GM19455 (cell line): ENCODE data around the gene FAXC.
"Not testable (repeated sequence)": the region's sequence is repeated elsewhere in the genome, so short reads cannot be mapped to it uniquely, and the experiment has no call there.

Source experiments
- ATAC-seq: cut with Tn5 transposase; IDR thresholded peaks from one replicate; pipeline ENCODE4 v1.9.1; 2021; ENCODE audit not compliant: unreplicated experiment

Gene FAXC

DNA sequence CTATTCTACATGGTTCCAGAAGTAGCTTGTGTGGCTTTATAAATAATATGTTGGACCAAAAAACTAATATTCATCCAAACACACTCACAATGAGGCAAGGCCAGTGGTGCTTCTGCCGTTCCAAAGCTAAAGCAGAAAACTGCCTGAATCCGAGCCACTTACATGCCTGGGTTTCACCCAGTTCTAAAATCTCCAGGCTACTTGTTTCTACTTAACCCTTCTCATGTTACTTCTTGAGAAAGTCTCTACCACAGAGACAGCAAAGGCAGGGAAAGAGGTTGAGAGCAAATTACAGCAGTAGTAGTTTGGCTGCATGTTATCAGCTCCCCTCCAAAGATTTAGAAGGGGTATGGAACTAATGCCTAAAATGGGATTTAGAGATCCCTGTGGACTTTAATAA lies 62.0 kb downstream of the FAXC start:
- no peak for ATAC-seq

GRCh38 chr6:99285881-99286280 lies 63.6 kb downstream of the FAXC start:
- no peak for ATAC-seq

DNA sequence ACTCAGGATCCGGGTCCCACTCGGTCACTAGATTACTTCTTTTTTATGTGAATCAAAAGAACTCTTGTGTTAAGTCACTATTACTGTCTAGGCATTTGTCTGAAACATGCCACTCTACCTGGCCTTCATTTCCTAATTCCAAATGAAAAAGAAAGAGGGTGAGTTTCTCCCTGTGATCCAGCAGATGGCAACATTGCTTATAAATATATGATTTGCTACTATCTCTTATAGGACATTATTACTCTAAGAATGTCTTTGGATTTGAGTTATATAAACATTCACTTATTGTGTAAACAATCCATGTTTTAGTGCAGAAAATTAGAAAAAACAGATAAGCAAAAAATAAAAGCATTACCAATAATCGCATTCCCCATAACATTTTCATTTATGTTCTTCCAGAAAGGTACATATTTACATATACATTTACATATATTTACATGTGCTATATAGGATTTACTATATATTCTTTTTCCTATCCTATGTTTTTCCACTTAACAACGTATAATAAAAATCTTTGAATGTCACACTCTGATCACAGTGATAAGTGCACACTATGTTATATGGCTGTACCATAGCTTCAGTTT lies 66.9 kb downstream of the FAXC start:
- no peak for ATAC-seq

DNA sequence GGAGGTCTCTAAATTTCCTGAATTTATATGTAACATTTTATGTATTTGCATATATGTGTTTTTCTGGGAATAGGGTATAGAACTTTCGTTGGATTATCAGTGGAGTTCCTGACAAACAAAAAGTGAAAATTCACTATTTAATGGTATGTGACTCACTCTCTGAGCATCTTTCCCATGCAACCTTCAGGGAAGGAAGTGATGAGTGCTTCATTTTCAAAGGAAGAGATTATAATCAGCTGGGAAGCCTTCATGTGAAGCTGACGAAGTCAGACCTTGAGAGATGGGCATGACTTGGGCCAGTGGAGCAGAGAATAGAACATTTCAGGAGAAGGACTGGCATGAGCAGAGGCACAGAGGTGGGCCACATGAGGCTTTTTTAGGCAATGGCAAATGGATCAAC lies 72.7 kb downstream of the FAXC start:
- no peak for ATAC-seq

DNA sequence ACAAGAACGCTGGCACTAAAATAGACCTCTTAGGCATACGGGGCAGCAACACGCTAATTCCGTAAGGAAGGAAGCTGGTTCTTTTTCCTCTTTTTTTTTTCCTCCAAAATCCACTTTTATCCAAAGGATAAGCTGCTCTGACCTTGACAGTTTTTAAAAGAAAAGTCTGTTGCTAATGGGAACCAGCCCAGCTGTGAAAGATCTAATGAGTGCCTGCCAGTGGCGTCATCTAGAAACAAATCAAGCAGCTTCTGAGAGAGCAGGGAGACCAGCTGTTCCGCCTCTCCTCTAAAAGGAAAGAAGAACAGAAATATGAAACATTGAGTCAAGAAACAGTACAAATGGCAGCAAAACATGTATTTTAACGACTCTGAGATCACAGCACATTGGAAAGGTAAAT lies 78.6 kb downstream of the FAXC start:
- ATAC-seq, result no peak

- no peak for ATAC-seq
Measured at GRCh38 chr6:99270030-99270429, 79.4 kb downstream of the FAXC start.

GRCh38 chr6:99269207-99269606 lies 80.3 kb downstream of the FAXC start:
- no peak for ATAC-seq

DNA sequence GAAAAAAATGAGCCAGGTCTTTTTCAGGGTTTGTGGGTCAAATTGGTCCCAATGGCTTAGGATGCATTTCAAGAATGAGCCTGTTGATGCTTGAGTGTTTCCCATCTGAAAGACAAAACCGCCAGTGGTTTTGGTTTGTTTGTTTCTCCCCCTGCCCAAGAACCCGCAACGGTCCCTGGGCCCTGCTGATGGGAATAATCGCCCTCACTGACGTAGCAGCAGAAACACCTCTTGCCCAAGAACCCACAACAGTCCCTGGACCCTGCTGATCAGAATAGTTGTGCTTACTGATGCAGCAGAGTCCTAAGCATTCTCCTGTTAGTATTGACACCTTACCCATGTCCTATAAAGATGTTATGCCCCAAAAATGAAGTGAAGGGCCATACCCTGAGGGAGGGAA lies 82.5 kb downstream of the FAXC start:
- ATAC-seq, result not testable (repeated sequence)

DNA sequence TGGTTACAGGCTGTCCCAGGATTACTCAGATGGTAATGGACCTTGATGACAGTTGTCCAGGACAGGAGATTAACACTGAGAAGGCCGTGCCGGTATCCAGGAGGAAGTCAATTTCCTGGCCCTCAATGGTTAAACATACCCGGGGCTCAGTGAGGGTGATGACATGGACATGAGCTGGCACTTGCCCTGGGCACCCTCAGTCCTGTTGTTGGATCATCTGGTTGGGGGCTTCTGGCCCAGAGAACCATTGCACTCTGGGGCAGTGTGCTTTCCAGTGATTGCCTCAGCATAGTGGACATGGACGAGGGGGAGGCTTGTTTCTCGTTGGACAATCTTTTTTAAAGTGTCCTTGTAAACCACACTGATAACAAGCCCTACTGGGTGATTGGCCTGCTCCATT lies 84.0 kb downstream of the FAXC start:
- not testable (repeated sequence) for ATAC-seq

- no peak for ATAC-seq
Measured at GRCh38 chr6:99254616-99255550, 94.6 kb downstream of the FAXC start.

DNA sequence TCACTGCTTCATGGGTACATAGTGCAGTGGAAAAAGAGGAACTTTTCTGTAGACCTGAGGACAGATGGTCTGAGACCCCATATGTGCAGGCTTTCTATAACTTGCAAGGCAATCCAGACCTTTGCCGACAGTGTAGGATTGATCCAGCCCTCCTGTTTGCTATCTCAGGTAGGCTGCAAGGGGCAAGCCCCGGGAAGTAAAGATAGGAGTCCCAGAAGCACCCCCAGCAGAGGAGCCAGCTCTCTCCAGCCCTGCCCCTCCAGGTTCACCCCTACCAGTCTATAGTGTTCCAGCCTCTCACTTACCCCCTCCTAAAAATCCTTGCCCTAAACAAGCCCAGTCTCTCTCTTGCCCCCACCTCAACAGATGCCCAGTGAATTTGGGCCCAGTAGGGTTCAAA lies 96.2 kb downstream of the FAXC start:
- ATAC-seq, result no peak

DNA sequence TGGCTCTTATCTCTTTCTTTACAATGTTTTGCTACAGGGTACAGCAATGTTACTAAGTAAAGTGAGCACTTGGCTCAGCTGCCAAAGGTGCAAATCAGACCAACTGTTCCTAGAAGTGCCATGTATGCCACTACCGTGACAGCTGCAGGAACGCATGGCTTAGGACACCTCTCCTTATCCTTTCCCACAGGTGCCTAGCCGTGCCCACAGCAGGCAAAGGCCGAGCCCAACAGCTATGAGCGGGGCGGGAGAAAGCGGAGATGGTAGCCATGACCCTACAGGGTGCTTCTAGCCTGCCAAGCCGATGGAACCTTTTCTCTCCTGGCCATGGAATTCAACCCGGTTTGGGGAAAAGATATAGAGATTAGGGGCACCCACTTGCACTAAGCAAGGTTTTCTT lies 97.1 kb downstream of the FAXC start:
- ATAC-seq, result no peak

DNA sequence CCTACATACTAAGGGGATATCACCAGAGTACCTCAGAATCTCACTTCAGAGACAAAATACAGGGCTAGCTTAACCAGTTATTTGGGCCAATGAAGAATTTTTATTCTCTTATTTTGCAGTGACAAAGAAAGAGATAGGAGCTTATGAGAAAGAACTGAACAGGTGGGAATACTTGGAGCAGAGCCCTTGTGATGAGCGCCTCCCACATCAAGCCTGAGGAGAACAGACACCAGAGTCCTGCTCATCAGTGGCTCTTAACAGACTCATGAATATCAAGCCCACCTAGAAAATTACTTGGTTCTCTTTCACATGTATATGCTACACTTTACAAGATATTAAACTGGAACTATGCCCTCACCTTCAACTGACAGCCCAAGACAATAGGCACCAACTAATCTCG lies 99.0 kb downstream of the FAXC start:
- ATAC-seq, result no peak

DNA sequence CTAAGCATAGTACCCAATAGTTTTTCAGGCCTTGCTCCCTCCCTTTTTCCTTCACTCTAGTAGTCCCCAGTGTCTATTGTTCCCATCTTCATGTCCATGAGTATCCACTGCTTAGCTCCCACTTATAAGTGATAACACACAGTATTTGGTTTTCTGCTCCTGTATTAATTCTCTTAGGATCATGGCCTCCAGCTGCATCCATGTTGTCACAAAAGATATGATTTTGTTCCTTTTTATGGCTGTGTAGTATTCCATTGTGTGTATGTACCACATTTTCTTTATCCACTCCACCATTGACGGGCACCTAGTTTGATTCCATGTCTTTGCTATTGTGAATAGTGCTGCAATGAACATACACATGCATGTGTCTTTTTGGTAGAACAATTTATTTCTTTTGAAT lies 102.9 kb downstream of the FAXC start:
- ATAC-seq, result no peak

- no peak for ATAC-seq
Measured at GRCh38 chr6:99241905-99242534, 107.5 kb downstream of the FAXC start.

DNA sequence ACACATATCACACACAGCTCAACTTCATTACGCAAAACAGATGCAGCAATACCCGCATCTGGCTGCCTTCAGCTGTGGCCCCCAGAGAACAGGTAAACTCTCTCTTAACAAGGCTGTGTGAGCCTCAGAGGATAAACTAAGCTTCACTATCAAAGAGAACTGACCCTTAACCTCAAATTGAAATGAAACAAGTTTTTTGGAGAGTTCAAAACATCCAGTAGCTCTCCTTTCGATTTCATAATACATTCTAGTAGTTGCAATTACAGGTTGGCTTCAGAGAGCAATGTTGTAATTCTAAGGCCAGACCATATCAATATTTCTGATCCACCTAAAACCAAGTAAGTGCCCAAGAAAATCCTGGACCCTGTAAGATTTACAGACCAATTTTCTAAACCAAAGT lies 113.5 kb downstream of the FAXC start:
- ATAC-seq, result no peak

- no peak for ATAC-seq
Measured at GRCh38 chr6:99233219-99233618, 116.3 kb downstream of the FAXC start.

DNA sequence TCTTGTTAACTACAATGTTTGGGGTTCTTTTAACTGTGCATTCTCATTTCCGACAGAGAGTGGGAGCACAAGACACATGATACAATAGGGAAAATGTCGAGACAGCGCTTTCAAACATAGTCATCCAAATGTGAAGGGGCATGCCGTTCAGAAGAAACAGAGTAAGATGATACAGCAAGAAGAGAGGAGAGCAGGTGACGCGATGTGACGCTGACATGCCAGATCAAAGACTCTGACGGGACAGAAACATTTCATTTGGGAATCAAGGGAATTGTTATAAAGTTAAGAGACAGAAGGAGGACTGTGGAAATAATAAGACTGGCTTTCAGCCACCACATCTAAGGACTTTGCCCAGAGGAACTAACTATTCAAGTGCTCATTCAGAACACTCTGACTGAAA lies 117.4 kb downstream of the FAXC start:
- ATAC-seq, result no peak

DNA sequence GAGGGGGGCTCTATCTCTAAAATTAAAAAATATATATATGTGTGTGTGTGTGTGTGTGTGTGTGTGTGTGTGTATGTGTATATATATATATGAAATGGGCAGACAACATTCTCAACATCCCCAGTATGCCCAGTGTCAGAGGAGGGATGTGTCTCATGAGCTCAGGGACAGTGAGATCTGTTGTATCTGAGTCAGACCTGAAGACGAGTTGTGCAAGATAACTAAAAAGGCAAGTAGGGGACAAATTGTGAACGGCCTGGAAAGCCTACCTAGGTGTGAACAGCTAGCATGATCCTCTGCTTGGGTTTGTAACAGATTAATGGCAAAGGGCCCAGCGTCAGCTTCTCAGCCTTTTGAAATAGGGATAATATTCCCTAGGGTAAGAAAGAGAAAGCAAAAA lies 124.3 kb downstream of the FAXC start:
- ATAC-seq, result no peak
